GM21390 (cell line): ENCODE results near the gene CHST13.
"Not testable (repeated sequence)": the region's sequence is repeated elsewhere in the genome, so short reads cannot be mapped to it uniquely, and the experiment has no call there.

Experiments used
- ATAC-seq: cut with Tn5 transposase; IDR thresholded peaks from one replicate; pipeline ENCODE4 v1.9.1; 2021; ENCODE audit not compliant: unreplicated experiment

The CHST13 gene

DNA sequence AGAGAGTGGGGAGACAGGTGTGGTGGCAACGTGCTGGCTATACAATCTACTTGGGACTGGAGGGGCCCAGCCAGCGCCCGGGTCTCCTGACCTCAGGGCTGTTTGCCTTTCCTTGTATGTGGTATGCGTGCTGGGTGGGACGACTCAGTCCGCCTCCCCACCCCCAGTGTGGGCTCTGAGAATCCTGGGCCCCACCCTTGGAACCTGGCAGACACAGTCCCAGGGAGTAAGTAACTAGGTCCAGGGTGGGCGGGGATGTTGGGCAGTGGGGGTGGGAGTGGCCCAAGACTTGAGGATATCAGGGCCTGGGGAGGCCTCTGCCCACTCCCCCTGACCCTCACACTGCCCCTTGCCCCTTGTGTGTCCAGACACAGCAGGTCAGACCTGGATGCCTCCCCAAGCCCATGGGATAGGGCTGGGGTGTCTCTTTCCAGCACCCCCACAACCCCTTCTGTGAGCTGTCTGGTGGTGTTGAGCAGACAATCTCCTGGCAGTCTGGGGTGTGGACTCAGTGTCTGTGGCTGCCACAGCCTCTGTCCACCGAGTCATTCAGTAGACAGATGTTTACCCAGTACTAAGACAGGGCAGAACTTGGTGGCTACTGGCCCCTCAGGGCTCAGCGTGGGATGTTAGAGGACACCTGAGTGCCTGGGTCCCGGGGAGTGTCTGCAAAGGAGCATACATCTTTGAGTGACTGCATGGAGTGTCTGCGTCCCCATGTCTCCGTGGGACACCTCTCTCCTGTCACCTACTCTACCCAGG, 1.3 kb downstream of the CHST13 start:
- no peak for ATAC-seq

DNA sequence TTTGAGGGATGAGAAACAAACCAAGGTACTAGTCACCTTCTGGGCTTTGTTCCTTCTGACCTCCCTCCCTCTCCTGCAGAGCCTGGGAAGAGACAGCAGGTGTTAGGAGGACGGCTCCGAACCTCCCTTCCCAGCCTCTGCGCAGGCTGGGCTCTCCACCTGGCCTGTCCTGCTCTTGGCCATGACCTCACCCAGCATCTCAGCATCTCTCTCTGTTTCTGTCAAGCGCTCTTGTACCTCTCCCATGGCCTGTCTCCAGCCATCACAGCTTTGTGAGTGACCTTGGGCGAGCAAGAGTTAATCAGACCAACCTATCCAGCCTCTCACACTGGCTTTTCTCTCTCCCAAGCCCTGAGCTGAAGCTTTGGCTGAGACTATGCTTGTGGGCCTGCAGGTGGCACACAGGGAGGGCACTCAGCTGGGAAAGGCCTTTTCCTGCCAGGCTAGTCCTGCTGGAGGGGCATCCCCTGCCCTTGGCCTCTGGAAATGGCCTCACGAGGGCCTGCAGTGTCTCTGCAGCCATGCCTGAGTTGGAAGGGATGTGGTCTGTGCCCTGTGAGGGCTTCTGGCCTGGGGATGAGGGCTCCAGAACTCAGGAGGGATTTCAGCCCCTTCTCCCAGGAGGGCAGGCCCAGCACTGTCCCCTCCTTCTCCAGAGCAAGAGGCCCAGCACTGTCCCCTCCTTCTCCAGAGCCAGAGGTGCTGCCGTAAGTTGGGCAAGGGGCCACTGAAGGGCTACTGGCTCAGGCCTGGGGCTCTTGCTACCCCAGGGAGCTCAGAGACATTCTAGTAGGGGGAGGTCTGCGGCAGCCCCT, 2.1 kb downstream of the CHST13 start:
- ATAC-seq, result no peak

DNA sequence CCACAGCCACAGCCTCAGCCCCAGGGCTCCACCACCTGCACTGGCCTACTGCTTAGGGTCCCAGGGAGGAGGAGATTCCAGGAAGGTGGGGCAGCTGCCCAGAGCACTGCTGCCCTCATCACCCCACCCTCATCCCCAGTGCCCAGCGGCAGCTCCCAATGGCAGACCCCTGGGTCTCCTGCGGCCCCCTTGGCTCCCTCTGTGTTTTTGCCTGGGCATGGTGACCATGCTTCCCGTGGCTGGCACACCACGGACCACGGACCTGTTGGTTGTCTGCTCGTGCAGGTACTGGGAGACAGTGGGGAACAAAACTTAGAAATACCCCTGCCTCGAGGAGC, 2.7 kb downstream of the CHST13 start:
- no peak for ATAC-seq

DNA sequence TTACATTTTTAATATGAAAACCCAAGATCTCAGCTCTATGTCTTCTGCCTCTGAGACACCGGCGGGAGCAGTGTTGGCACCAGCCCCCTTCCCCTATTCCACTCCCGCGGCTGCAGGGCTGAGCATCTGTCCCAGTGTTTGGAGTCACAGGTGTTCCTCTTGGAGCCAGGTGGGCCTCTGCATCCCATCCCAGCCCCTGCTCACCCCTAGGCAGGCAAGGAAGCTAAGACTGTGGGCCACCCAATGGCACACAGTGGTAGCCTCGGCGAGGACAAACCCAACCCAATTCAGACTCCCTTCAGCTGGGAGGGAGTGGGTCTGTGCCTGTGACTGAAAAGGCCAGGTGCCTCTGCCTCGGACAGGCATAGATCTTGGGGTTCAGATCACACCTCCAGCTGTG, 3.1 kb downstream of the CHST13 start:
- ATAC-seq, result no peak

DNA sequence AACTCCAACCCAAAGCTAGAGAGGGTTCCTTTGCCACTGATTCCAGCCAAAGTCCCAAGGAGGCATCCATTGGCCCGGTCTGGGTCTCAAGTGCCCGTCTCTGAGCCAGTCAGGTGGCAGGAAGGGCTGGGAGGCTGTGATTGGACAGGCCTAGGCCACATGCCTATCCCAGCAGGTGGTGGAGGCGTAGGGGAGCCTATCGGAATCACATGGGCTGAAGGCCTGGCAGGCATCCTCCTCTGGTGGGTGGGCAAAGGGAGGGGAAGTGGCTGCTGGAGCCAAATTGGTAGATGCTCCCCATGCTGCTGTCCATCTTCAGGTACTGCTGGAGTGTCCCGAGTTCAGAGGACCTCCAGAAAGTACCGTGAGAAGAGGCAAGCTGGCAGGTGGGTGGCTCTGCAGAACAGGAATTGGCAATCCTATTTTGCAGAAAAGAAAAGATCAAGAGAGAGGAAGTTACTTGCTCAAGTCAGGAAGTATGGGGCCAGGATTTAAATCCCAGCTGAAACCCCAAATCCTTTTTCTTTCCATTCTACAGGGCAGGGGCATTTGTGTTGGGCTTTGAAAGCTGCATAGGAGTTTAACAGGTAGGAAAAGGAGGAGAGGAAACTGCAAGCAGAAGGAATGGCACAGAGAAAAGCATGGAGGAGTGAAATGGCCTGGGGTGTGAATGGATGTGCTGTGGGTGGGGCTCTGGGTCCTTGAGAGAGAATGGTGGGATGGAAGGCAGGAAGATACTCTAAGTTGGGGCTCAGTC, 3.7 kb downstream of the CHST13 start:
- ATAC-seq, result no peak

DNA sequence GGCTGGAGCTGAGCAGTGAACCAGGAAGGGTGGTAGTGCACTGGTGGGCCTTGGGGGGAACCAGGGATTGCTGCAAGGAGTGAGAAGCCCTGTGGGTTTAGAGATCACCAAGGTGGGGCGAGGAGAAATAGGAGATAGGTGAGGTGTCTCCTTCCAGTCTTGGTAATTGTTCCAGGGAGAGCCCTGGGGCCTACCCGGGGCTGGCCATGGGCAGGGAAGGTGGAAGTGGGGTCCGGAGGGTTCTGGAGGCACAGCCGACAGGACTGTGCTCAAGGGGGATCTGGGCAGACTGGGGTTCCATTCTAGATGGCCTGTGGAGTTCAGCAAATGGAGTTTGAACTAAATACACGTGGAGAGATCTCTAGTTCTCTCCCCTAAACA, 4.5 kb downstream of the CHST13 start:
- no peak for ATAC-seq

DNA sequence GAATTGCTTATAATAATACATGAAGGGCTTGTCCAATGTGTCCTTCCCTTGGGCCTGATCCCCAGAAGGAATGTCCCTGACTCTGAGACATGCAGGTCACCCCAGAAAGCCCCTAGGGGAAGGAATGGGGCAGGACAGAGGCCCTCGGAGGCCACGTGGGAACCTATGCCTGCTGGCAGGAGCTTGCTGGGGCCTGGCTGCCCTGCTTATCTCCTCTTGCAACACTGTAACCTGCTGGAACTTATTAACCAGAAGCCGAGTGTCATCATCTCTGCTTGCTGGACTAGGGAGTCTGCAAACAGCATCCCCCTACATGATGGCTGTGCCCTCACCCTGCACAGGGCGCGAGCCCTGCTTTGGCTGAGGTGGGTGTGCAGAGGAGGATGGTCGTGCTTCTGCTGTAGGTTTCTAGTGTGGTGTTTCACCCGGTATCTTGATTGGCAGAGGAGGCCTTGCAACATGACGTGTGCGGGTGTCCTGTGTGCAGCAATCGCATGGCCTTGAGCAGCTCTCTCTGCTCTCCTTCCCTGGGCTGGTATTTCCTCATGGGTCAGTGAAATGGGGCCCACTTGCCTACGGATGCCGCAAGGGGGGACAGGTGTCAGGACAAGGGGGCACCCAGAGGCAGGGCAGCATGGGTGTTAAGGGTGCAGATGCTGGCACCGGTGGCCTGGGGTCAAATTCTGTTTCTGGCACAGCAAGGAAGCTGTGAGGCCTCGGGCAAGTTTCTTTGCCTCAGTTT, 5.0 kb downstream of the CHST13 start:
- no peak for ATAC-seq

DNA sequence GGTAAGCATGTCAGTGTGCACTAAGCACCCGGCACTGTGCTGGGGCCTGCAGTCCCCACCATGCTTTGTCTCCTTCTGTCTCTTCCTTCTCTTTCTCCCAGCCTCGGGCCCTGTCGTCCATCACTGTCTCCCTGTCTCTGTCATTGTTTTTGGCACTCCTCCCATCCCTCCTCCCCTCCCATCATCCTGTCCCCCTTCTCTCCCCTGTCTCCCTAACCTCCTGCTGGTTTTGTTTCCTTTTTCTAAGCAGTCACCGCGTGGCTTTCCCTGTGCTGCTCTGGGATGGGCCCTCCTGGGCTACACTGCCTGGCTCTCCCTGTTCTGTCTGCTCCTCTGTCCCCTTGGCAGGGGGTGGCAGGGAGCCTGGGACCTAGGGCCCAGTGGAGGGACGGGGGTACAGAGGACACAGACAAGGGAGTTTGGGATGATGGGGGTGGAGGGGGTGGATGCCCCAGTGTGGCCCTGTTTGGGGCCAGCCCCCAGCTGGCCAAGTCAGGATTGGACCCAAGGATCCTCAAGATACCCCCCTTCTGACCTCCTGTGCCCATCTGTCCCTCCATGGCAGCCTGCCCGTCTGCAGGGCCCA, 5.7 kb downstream of the CHST13 start:
- no peak for ATAC-seq

DNA sequence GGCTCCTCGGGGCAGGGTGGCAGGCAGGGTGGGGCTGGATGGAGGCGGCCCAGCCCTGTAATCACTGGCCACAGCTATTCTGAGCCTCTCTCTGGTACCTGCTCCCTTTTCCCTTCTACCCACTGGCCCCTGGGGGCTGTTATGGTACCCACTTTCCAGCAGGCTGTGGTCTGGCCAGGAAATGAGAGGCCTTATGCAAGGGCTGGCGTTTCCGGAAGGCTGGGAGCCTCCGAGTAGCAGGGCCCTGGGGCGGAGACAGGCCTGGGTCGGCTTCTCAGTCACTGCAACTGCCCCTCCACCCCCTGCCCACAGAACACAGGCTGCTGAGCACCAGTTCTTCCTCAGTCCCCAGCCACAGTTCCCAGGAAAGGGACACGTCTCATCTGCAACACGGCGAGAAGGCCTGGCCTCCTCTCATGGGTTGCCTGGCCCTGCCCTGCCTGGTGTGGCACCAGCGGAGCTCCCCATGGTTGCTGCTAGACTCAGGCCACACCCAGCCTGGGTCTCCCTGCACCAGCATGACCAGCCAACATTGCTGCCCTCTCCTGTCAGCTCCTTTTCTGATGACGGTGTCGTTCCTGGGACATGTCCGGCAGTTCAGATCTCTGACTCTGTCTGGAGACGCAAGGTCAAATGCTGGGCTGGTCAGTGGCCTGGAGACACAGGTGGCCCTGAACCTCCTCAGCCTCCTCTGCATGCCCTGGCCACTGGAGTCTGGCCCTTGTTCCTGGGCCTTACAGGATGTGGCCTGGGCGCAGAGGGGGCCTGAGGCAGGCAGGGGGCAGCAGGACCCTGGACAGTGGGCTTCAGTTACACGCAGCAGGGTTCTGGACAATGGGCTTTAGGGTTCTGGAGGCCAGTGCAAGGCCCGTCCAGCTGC, 6.5 kb downstream of the CHST13 start:
- ATAC-seq, result no peak

DNA sequence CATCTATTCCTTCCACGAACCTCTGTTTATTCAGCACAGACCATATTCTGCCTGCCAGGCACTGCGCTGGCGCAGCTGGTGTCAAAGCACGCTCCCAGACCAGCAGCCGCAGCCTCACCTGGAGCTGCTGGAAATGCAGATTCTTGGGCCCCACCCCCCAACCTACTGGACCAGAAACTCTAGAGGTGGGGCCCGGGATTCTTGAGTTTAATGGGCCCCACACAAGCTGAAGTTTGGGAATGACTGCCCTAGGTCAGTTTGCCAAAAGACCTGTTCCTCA, 7.0 kb downstream of the CHST13 start:
- ATAC-seq, result no peak

DNA sequence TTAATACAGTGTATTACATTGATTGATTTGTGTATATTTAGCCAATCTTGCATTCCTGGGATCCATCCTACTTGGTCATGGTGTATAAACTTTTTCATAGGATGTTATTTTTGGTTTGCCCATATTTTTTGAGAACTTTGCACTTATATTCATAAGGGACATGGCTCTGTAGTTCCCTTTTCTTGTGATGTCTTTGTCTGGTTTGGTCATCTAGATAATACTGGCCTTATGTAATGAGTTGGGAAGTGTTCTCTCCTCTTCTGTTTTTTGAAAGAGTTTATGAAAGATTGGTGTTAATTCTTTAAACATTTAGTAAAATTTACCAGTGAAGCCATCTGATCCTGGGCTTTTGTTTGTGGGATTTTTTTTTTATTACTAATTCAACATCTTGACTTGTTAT, 9.6 kb downstream of the CHST13 start:
- ATAC-seq, result no peak

DNA sequence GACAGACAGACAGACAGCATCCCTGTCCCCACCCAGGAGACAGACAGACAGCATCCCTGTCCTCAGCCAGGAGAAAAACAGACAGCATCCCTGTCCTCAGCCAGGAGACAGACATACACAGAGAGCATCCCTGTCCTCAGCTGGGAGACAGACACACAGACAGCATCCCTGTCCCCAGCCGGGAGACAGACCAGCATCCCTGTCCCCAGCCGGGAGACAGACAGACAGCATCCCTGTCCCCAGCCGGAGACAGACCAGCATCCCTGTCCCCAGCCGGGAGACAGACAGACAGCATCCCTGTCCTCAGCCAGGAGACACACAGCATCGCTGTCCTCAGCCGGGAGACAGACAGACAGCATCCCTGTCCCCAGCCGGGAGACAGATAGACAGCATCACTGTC, 10.8 kb downstream of the CHST13 start:
- not testable (repeated sequence) for ATAC-seq

DNA sequence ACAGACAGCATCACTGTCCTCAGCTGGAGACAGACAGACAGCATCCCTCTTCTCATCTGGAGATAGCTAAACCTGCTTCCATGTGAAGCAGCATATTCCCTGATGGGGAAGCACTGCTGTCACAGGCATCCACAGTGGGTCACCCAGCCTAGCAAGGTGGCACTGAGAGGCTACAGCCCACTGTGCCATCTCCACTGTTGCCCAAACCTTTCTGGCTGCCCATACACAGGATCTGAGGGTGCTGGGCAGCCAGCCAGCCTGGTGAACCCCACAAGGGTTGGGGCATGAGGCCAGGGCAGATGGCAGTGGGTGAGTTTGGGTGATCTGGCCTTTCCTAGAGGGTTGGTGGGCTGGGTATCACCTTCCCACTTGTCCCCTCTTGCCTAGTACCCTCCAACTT, 11.7 kb downstream of the CHST13 start:
- ATAC-seq, result no peak

DNA sequence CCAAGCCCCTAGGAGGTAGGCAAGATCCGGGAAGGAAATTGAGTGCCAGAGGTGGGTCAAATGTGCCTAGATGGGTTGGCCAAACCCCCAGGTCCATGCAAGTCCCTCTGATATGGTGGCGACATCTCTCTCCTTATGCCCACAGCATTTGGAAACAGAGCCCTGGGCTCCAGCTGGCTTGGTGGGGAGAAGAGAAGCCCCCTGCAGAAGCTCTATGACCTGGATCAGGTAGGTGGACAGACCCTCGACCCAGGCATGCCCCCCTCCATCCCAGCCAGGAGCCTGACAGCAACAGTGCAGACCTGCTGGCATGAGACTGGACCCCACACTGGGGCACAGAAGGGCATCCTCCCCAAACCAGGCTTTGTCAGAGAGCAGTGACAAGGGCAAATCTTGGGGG, 12.2 kb downstream of the CHST13 start:
- ATAC-seq, result no peak

DNA sequence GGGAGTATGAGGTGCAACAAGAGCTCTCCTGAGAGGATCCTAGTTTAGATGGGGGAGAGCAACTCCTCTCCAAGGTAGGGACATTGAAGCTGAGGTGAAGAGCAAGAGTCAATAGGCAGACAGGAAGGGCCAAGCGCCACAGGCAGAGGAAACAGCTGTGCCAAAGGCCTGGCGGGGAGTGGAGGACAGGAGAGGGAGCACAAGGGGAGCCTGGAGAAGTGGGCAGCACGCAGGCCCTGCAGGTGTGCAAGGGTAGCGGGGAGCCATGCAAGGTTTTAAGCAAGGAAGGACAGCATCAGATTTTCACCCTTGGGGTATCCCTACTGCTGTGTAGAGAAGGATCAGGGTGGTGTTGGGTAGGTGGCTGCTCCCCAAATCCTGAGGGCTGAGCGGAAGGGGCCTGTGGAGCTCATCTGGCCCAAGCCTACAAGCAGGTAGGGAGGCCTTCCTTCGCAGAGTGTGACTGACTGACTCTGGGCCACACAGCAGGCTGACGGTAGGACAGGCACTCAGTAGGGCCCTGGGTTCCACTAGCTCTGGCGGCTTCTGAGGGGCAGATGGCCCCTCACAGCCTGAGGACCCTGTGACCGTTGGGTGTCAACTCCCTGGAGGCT, 13.3 kb downstream of the CHST13 start:
- no peak for ATAC-seq

DNA sequence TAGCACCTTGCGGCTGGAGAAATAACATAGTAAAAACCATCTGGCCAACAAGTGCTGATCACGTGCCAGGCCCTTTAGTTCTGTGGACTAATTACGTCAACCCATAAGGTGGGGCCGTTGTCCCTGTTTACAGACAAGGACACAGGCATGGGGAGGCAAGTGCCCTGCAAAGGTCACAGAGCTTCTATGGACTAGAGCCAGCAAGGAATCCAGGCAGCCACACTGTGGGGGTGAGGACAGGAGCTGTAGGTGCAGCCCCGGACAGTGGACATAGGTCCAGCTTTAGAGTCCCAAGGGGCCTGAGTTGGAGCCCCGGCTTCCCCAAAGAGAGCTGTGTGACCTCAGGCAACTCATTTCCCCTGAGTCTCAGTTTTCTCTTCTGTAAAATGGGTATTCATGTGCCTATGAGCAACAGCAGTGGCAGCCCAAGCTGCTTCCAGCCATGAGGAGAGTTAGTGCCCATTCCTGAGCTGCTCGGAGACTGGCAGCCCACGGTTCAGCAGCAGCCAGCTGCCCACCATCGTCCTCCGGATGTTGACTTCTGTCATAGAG, 13.9 kb downstream of the CHST13 start:
- ATAC-seq, result no peak

DNA sequence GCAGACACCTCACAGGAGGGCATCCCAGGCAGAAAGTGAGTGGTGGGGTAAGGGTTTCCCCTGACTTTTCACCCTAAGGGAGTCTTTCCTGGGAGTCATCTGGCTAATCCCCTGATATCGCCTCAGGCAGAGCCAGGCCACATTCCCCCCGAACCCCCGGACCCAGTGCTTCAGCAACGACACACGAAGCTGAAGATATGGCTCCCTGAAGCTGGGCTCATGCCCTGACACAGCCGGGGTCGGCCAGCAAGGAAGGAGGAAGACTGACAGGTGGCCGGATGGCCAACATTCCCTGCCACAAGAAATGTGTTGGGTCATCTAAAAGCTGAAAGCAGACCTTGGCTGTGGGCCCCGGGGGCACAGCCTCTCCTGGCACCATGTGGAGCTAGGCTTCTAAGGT, 14.4 kb downstream of the CHST13 start:
- no peak for ATAC-seq

DNA sequence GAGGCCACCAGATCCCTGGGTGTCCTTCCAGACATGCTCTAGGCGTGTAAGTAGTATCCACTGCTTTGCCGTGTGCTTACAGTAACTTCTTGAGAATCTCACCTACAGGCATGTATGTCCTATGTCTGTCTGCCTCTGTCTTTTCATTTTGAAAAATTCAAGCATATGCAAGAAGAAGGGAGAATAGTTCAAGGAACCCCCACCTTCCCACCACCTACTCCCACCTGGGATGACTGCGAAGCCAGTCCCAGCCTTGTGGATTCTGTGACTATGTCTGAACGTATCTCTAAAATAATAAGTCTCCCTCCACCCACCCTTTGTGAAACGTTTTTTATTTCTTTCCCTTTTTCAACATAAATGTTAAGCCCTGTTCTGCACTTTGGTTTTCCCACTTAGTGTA, 15.0 kb downstream of the CHST13 start:
- no peak for ATAC-seq

DNA sequence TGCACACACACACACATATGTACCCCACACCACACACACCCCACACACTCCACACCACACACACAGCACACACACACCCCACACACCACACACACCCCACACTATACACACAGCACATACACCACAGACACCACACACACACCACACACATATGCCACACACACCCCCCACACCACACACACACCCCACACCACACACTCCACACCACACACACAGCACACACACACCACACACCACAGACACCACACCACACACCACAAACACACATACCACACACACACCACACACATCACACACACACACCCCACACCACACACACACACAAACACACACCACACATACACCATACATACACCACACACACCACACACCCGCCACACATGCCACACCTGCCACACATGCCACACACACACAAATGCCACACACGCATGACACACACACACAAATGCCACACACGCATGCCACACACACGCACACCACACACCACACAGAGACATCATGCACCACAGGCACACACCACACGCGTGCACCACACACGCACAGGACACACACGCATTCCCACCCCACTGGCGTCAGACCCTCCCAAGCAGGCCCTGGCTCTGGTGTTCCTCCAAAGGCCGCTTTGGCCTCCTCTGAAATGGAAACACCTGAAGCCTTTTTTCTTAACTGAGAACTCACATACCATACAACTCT, 15.7 kb downstream of the CHST13 start:
- no peak for ATAC-seq
